HS-5 (cell line): ENCODE data around the gene TIPRL.
"Not testable (repeated sequence)": the region's sequence is repeated elsewhere in the genome, so short reads cannot be mapped to it uniquely, and the experiment has no call there.

Experiments
- DNase-seq: peaks from one replicate; pipeline ENCODE4 v3.0.0-alpha.2; 2012; ENCODE audit warnings: low read depth

Gene TIPRL

GRCh38 chr1:168159251-168159650, 19.5 kb upstream of the TIPRL start:
- DNase-seq = no peak

DNA sequence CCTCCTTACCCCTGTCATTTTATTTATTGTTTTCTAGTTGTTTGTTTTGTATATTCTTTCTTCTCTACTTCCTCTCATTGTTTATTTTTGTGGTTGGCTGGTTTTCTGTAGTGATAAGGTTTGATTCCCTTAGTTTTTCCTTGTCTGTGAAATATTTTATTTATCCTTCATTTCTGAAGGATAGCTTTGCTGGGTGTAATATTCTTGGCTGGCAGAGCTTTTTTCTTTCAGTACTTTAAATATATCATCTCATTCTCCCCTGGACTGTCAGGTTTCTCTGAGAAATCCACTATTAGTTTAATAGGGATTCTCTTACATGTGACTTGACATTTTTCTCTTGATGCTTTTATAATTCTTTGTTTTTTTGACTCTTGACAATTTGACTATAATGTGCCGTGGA, 18.8 kb upstream of the TIPRL start:
- no peak for DNase-seq

GRCh38 chr1:168161459-168161858, 17.3 kb upstream of the TIPRL start:
- DNase-seq = no peak

DNA sequence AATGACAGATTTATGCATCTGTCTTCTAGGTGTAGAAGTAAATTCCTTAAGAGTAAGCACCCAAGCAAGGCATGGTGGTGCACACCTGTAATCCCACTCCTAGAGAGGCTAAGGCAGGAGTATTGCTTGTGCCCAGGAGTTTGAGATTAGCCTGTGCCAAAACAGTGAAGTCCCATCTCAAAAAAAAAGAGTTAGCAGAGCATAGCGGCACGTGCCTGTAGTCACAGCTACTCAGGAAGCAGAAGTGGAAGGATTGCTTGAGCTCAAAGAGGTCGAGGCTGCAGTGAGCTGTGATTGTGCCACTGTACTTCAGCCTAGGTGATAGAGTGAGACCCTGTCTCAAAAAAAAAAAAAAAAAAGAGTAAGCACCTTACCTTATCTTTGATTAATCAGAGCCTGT, 15.1 kb upstream of the TIPRL start:
- no peak for DNase-seq

- DNase-seq = peak; percentile 5
These were observed 14.0 kb upstream of the TIPRL start for GRCh38 chr1:168164771-168165170.

- DNase-seq = no peak
These were observed 11.0 kb upstream of the TIPRL start for GRCh38 chr1:168167806-168168205.

- no peak for DNase-seq
These were observed 7.9 kb upstream of the TIPRL start for GRCh38 chr1:168170564-168171508.

- no peak for DNase-seq
These were observed 6.4 kb upstream of the TIPRL start for GRCh38 chr1:168172250-168172915.

DNA sequence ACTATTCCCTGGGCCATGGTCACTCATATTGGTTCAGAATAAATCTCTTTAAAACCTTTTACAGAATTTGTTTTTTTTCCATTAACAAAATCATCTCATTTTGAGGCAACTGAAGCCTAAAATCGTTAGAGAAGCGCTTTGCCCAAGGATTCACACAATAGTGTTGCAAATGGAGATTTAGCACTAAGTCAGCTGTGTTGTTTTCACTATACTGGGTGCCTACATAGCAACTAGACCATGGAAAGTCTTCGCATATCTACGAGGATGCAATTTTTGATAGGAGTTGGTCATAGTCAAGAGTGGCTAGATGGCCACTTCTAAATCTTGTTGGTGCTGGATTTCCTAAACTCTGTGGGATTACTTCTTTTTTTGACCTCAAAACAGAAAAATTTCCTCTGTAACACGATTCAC, 530 bp upstream of the TIPRL start:
- DNase-seq = no peak

DNA sequence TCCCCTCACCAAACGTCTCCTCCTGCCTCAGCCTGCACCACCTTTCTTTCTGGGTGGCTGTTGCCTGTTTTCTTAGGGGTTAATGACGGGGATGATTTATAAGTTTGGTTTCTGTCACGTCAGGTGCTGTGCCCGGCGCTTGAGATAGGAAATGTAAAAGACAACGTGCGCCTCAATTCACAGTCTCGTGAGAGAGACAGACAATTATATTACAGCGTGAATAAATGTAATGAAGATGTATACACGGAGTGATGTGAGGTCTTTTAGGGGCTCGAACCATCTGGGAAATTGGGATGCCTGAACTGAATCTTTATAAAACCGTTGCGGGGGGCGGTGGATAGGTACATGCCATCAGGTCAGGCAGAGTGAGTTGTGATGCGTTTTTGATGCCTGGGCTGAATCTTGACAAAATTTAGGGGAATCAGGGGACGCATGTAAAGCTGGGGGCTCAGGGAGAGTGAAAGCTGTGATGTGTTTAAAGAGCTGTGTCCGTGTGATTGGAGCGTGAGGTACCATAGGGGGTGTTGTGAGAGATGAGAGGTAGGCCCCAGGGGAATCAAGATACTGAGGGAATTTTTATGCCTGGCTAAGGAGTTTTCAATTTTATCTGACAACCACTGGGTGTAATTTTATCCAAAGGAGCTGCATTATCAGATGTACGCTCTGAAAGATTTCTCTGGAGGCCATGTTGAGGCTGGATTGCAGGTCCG, 831 bp downstream of the TIPRL start:
- no peak for DNase-seq

- DNase-seq = peak; percentile 14
These were observed 1.4 kb downstream of the TIPRL start for GRCh38 chr1:168180148-168180524.

DNA sequence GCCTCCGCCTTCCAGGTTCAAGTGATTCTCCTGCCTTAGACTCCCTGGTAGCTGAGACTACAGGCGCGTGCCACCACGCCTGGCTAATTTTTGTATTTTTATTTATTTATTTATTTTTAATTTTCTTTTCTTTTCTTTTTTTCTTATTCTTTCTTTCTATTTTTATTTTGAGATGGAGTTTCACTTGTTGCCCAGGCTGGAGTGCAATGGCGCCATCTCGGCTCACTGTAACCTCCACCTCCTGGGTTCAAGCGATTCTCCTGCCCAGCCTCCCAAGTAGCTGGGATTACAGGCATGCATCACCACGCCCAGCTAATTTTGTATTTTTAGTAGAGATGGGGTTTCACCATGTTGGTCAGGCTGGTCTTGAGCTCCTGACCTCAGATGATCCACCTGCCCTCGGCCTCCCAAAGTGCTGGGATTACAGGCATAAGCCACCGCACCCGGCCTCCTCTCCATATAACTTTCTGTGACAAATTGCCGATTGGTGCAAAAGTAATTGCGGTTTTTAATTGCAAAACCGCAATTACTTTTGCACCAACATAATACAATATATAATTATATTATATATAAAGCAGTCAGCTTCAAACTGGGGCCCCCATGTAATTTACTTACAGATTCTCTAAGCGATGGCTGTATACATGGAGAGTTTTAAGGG, 2.4 kb downstream of the TIPRL start:
- not testable (repeated sequence) for DNase-seq

- no peak for DNase-seq
These were observed 8.4 kb downstream of the TIPRL start for GRCh38 chr1:168187177-168187576.

DNA sequence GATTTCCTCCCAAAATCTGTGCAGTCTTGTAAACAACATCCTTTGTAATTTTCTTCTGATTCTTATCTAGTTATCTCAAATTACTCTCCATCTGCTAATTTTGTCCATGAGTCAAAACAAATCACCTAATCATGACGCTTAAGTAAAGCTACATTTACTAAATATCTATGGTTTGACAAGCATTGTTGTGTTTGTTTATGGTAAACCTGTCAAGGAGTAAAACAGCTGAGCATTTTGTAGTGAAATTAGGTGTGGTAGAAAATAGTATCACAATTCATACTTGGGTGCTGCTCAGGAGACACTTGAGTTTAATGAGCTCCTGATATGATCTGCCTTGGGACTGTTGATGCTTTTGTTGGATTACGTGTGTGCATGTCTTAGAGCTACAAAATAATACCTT, 11.6 kb downstream of the TIPRL start:
- DNase-seq = no peak

- no peak for DNase-seq
These were observed 16.7 kb downstream of the TIPRL start for GRCh38 chr1:168195199-168196135.

GRCh38 chr1:168199056-168199455, 20.3 kb downstream of the TIPRL start:
- DNase-seq = no peak

DNA sequence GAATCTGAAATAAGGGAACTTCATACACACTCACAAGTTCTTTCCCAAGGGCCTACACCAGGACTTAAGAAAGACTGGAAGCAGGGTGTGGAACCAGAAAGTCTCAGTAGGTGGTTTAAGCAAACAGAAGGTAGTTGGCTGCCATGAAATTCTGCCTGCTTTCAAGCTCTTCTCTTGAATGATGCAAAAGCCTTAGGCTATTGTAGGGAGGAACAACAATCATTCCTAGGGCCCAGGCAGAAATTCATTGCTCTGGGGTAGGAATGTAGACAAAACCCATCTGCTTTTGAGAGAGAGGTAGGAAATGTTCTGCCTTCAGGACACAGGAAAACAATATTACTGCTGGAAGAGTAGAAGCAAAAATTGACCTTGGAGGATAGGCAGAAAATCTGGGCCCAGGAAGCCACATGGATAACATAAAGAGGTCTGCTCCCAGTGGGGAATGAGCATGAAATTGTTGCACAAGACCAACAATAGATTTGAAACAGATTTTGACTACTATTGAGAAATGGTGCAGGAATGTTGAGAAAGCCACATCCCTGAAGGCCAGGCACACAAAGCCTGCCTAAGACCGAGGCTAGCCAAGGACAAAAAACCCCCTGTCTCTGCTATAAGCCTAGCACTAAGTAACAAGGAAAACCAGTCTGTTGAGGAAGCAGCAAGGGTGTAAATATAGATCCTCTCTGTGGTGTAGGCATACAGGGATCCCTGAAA, 24.3 kb downstream of the TIPRL start:
- no peak for DNase-seq

GRCh38 chr1:168206111-168206510, 27.3 kb downstream of the TIPRL start:
- DNase-seq = peak; percentile 25

- not testable (repeated sequence) for DNase-seq
These were observed 28.9 kb downstream of the TIPRL start for GRCh38 chr1:168207673-168208072.

- DNase-seq = no peak
These were observed 31.6 kb downstream of the TIPRL start for GRCh38 chr1:168210312-168210711.
